HEK293 (cell line): ENCODE data around the gene ARL15.

ENCODE experiments used
- MZF1 ChIP-seq: fragments of 450-650 bp; formaldehyde crosslinking; IDR thresholded peaks from 2 replicates; pipeline ENCODE4 v1.5.1; 2017; ENCODE audit warnings: missing biosample characterization, missing genetic modification characterization, borderline replicate concordance
- SALL2 ChIP-seq: fragments of 450-650 bp; formaldehyde crosslinking; IDR thresholded peaks from 2 replicates; pipeline ENCODE4 v1.5.0; 2017; ENCODE audit warnings: missing biosample characterization, mild to moderate bottlenecking, missing genetic modification characterization, borderline replicate concordance
- SCRT1 ChIP-seq: fragments of 450-650 bp; formaldehyde crosslinking; IDR thresholded peaks from 2 replicates; pipeline ENCODE4 v1.5.1; 2016; ENCODE audit warnings: missing biosample characterization, missing genetic modification characterization, borderline replicate concordance
- ZBTB20 ChIP-seq: fragments of 450-650 bp; formaldehyde crosslinking; IDR thresholded peaks from 2 replicates; pipeline ENCODE4 v1.5.1; 2016; ENCODE audit warnings: missing biosample characterization, missing genetic modification characterization
- ZBTB7A ChIP-seq: fragments of 450-650 bp; formaldehyde crosslinking; IDR thresholded peaks from 2 replicates; pipeline ENCODE4 v1.5.1; 2016; ENCODE audit warnings: low read depth, missing biosample characterization, missing genetic modification characterization
- ZEB2 ChIP-seq: fragments of 450-650 bp; formaldehyde crosslinking; IDR thresholded peaks from 2 replicates; pipeline ENCODE4 v1.5.1; 2016; ENCODE audit warnings: missing biosample characterization, missing genetic modification characterization
- ZNF223 ChIP-seq: fragments of 450-650 bp; formaldehyde crosslinking; IDR thresholded peaks from 2 replicates; pipeline ENCODE4 v1.5.1; 2016; ENCODE audit warnings: missing biosample characterization, missing genetic modification characterization
- ZNF747 ChIP-seq: fragments of 450-650 bp; formaldehyde crosslinking; IDR thresholded peaks from 2 replicates; pipeline ENCODE4 v1.5.1; 2016; ENCODE audit warnings: missing biosample characterization, missing genetic modification characterization
- TF ChIP-seq, protein P1 (sequence below): fragments of 450-650 bp; formaldehyde crosslinking; IDR thresholded peaks from 2 replicates; pipeline ENCODE4 v1.5.1; 2016; ENCODE audit warnings: missing biosample characterization, missing genetic modification characterization
- TF ChIP-seq, protein P2 (sequence below): fragments of 450-650 bp; formaldehyde crosslinking; IDR thresholded peaks from 2 replicates; pipeline ENCODE4 v1.5.1; 2016; ENCODE audit warnings: missing biosample characterization, missing genetic modification characterization
- TF ChIP-seq, protein P3 (sequence below): fragments of 450-650 bp; formaldehyde crosslinking; IDR thresholded peaks from 2 replicates; pipeline ENCODE4 v1.5.1; 2017; ENCODE audit warnings: missing biosample characterization, missing genetic modification characterization
- TF ChIP-seq, protein P4 (sequence below): fragments of 450-650 bp; formaldehyde crosslinking; IDR thresholded peaks from 2 replicates; pipeline ENCODE4 v1.5.1; 2016; ENCODE audit warnings: missing biosample characterization, missing genetic modification characterization
- TF ChIP-seq, protein P5 (sequence below): fragments of 450-650 bp; formaldehyde crosslinking; IDR thresholded peaks from 2 replicates; pipeline ENCODE4 v1.5.1; 2016; ENCODE audit warnings: missing biosample characterization, missing genetic modification characterization, borderline replicate concordance

DNA sequence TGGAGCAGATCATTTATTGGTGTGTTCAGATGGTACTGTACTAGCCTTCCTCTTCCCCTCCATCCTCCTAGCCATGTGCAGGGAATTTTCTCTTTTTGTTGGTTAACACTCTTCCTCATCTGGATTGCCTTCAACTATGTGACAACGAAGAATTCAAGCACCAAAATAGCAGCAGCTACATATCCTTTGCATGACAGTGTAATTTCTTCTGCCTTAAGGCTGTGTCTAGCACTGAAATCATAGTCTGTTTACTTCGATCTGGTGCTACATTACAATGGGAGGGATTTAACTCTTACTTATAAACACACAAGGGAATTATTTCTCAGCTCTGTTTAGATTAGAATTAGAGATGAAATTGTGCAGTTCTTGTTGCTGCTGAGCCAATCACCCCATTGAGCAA lies 260.4 kb downstream of the ARL15 start:
- TF ChIP-seq, protein P1, sequence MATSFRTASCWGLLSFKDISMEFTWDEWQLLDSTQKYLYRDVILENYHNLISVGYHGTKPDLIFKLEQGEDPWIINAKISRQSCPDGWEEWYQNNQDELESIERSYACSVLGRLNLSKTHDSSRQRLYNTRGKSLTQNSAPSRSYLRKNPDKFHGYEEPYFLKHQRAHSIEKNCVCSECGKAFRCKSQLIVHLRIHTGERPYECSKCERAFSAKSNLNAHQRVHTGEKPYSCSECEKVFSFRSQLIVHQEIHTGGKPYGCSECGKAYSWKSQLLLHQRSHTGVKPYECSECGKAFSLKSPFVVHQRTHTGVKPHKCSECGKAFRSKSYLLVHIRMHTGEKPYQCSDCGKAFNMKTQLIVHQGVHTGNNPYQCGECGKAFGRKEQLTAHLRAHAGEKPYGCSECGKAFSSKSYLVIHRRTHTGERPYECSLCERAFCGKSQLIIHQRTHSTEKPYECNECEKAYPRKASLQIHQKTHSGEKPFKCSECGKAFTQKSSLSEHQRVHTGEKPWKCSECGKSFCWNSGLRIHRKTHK: no peak
- TF ChIP-seq ZNF747 (tag by site-specific recombination): no peak
- TF ChIP-seq MZF1 (tag by site-specific recombination): no peak
- TF ChIP-seq SCRT1 (tag by site-specific recombination): no peak
- no peak for TF ChIP-seq ZNF223 (tag by site-specific recombination)
- no peak for TF ChIP-seq SALL2
- TF ChIP-seq, protein P2, sequence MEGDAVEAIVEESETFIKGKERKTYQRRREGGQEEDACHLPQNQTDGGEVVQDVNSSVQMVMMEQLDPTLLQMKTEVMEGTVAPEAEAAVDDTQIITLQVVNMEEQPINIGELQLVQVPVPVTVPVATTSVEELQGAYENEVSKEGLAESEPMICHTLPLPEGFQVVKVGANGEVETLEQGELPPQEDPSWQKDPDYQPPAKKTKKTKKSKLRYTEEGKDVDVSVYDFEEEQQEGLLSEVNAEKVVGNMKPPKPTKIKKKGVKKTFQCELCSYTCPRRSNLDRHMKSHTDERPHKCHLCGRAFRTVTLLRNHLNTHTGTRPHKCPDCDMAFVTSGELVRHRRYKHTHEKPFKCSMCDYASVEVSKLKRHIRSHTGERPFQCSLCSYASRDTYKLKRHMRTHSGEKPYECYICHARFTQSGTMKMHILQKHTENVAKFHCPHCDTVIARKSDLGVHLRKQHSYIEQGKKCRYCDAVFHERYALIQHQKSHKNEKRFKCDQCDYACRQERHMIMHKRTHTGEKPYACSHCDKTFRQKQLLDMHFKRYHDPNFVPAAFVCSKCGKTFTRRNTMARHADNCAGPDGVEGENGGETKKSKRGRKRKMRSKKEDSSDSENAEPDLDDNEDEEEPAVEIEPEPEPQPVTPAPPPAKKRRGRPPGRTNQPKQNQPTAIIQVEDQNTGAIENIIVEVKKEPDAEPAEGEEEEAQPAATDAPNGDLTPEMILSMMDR (tag by site-specific recombination): no peak
- TF ChIP-seq ZBTB20 (tag by site-specific recombination): no peak
- TF ChIP-seq, protein P3, sequence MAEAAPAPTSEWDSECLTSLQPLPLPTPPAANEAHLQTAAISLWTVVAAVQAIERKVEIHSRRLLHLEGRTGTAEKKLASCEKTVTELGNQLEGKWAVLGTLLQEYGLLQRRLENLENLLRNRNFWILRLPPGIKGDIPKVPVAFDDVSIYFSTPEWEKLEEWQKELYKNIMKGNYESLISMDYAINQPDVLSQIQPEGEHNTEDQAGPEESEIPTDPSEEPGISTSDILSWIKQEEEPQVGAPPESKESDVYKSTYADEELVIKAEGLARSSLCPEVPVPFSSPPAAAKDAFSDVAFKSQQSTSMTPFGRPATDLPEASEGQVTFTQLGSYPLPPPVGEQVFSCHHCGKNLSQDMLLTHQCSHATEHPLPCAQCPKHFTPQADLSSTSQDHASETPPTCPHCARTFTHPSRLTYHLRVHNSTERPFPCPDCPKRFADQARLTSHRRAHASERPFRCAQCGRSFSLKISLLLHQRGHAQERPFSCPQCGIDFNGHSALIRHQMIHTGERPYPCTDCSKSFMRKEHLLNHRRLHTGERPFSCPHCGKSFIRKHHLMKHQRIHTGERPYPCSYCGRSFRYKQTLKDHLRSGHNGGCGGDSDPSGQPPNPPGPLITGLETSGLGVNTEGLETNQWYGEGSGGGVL (tag by site-specific recombination): no peak
- TF ChIP-seq ZBTB7A (tag by site-specific recombination): no peak
- TF ChIP-seq, protein P4, sequence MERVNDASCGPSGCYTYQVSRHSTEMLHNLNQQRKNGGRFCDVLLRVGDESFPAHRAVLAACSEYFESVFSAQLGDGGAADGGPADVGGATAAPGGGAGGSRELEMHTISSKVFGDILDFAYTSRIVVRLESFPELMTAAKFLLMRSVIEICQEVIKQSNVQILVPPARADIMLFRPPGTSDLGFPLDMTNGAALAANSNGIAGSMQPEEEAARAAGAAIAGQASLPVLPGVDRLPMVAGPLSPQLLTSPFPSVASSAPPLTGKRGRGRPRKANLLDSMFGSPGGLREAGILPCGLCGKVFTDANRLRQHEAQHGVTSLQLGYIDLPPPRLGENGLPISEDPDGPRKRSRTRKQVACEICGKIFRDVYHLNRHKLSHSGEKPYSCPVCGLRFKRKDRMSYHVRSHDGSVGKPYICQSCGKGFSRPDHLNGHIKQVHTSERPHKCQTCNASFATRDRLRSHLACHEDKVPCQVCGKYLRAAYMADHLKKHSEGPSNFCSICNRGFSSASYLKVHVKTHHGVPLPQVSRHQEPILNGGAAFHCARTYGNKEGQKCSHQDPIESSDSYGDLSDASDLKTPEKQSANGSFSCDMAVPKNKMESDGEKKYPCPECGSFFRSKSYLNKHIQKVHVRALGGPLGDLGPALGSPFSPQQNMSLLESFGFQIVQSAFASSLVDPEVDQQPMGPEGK (tag by site-specific recombination): no peak
- TF ChIP-seq, protein P5, sequence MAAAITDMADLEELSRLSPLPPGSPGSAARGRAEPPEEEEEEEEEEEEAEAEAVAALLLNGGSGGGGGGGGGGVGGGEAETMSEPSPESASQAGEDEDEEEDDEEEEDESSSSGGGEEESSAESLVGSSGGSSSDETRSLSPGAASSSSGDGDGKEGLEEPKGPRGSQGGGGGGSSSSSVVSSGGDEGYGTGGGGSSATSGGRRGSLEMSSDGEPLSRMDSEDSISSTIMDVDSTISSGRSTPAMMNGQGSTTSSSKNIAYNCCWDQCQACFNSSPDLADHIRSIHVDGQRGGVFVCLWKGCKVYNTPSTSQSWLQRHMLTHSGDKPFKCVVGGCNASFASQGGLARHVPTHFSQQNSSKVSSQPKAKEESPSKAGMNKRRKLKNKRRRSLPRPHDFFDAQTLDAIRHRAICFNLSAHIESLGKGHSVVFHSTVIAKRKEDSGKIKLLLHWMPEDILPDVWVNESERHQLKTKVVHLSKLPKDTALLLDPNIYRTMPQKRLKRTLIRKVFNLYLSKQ (tag by site-specific recombination): no peak
- no peak for TF ChIP-seq ZEB2 (tag by site-specific recombination)
